Measurements from ENCODE around the gene CDC42BPB. TPM values are rescaled to one million over a fixed set of nuclear protein-coding genes. Genes with fewer than 3 reads are reported as not detected.

CDC42BPB gene
- polyA plus RNA-seq, 1 of the 3 experiments (the other 2 are of a cell fraction), result 61.6 TPM

GRCh38 chr14:102899516-102899900 is 157.8 kb downstream of the CDC42BPB start:
- no peaks in the 10 kb centered on the region for H4K20me1 ChIP-seq (ENCODE audit: insufficient read depth)
- POLR2A ChIA-PET, result no interaction called here
- H3K4me3 ChIP-seq (ENCODE audit: low read depth in 2 of 2, low read length in 1 of 2), result no peak overlapping the region
- TF ChIP-seq SMC3 (IDR thresholded peaks at IDR 0.05; ENCODE audit: low read depth, low read length), result no peak
- TF ChIP-seq ZBTB33 (IDR thresholded peaks at IDR 0.05; ENCODE audit: borderline replicate concordance, low read depth), result no peak
- TF ChIP-seq CHD2 (IDR thresholded peaks at IDR 0.05; ENCODE audit: low read length, partially characterized antibody), result no peak
- TF ChIP-seq CTCF (IDR thresholded peaks at IDR 0.05), result no peak
- no peak for TF ChIP-seq TAF1 (IDR thresholded peaks at IDR 0.05; ENCODE audit: borderline replicate concordance, low read depth, low read length)
- no peak for TF ChIP-seq MAX (IDR thresholded peaks at IDR 0.05; ENCODE audit: low read depth)
- TF ChIP-seq MXI1 (IDR thresholded peaks at IDR 0.05; ENCODE audit: low read depth, low read length), result no peak
- TF ChIP-seq EZH2phosphoT487 (IDR thresholded peaks at IDR 0.05; ENCODE audit: borderline replicate concordance, low read depth), result no peak
- TF ChIP-seq RCOR1 (IDR thresholded peaks at IDR 0.05; ENCODE audit: low read length), result no peak
- no peak for TF ChIP-seq TEAD4 (IDR thresholded peaks at IDR 0.05; ENCODE audit: borderline replicate concordance, insufficient read depth)
- TF ChIP-seq YY1 (IDR thresholded peaks at IDR 0.05; ENCODE audit: low read depth), result no peak
- no peak for TF ChIP-seq FOXM1 (IDR thresholded peaks at IDR 0.05; ENCODE audit: low read depth)
- TF ChIP-seq SIN3A (IDR thresholded peaks at IDR 0.05; ENCODE audit: borderline replicate concordance, low read depth, low read length), result no peak
- TF ChIP-seq NRF1 (IDR thresholded peaks at IDR 0.05; ENCODE audit: low read depth, low read length), result no peak
- no peak for TF ChIP-seq NFIC (IDR thresholded peaks at IDR 0.05; ENCODE audit: borderline replicate concordance)
- no peak for TF ChIP-seq JUND (IDR thresholded peaks at IDR 0.05)
- no peak for TF ChIP-seq TCF12 (IDR thresholded peaks at IDR 0.05)
- no peak for TF ChIP-seq GATA2 (CRISPR knock-in tag; IDR thresholded peaks at IDR 0.05)
- H3K79me2 ChIP-seq (ENCODE audit: insufficient read depth), result no peaks in the 10 kb centered on the region
- H3K27me3 ChIP-seq (ENCODE audit: insufficient read depth), result no peaks in the 10 kb centered on the region
- DNase-seq, result no peak
- no peaks in the 10 kb centered on the region; a peak in 1 of 4 replicates for H3K4me1 ChIP-seq (ENCODE audit: control insufficient read depth in 1 of 2, insufficient read depth in 2 of 2, low read depth in 1 of 2, low read length in 1 of 2)
- no peaks in the 10 kb centered on the region for H3F3A ChIP-seq (replicated peaks; ENCODE audit: insufficient read depth)
- CTCF ChIA-PET, result no interaction called here
- no peak overlapping the region for H3K4me2 ChIP-seq
- no peaks in the 10 kb centered on the region for H3K9me2 ChIP-seq
- no peak overlapping the region for H3K9ac ChIP-seq
- WGBS (ENCODE audit: low lambda C conversion rate), result over 99% methylated on average over 8 of the region's 8 CpGs
- H3K9me3 ChIP-seq, result no peaks in the 10 kb centered on the region
- H3K36me3 ChIP-seq (replicated peaks in 1 of 2; ENCODE audit: control insufficient read depth in 1 of 2, insufficient read depth in 2 of 2, low read length in 1 of 2), result peaks cover 12 to 18% of the 10 kb centered on the region in 2 experiments
- no peak overlapping the region for H3K27ac ChIP-seq (ENCODE audit: low read depth in 2 of 2, low read length in 1 of 2)
- H2AFZ ChIP-seq (ENCODE audit: low read depth), result no peak overlapping the region
